Esophagus mucosa (tissue), 1 donor: Measurements from ENCODE around the gene PRB4. TPM values are rescaled to one million over a fixed set of nuclear protein-coding genes. Genes with fewer than 3 reads are reported as not detected.
"Not testable (repeated sequence)": the region's sequence is repeated elsewhere in the genome, so short reads cannot be mapped to it uniquely, and the experiment has no call there.

Experiments used
- ATAC-seq: fragments of 200-7000 bp; cut with Tn5 transposase; one replicate; pipeline ENCODE4 v1.9.1; 2020
- total RNA-seq: library from RNA; stranded (reverse); gene quantifications from one replicate; pipeline ENCODE4 v1.2.4, GENCODE V29; 2023
- donor health status: DM: yes; HTN: yes; CAD: no.

The PRB4 gene
- not detected for total RNA-seq

DNA sequence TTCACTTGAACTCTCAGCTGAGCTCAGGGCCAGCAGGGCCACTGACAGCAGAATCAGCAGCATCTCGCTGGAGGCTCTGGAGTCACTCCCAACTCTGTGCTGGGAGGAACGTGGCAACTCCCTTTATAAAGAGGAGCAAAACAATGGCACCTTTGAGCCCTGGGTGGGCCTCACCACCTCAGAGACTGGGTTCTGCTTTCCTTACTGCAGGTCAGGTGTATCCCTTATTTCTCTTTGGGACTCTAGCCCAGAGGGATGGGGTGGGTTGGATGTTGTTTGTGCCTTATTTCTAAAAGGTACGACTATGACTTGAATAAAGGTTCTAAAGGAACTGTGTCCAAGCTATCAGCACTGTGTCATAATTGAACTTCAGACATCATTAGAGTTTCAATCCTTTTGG, at the start of gene PRB4:
PRB4 (minus strand) TSS at position 101 of the 400 bp plus-strand sequence; CDS start at position 63, 38 bp downstream.
- no peak for ATAC-seq

- not testable (repeated sequence) for ATAC-seq
Measured at GRCh38 chr12:11351736-11352135, 41.5 kb upstream of the PRB4 start.

GRCh38 chr12:11348439-11348838, 38.2 kb upstream of the PRB4 start:
- no peak for ATAC-seq

GRCh38 chr12:11347810-11348209, 37.6 kb upstream of the PRB4 start:
- no peak for ATAC-seq

DNA sequence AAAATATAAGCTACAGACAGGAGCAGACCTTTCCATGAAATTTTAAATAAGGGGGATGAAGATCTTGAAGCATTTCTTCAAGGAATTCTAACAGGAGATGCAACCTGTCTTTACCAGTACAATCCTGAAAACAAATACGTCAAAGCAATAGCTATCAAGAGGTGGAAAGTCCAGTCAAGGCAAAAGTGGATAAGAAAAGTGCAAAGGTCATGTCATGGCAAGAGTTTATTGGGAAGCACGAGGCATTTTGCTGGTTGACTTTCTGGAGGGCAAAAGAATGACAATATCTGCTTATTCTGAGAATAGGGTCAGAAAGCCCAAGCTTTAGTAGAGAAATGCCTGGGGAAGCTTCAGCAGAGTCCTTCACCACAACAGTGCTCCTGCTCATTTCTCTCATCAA, 34.3 kb upstream of the PRB4 start:
- no peak for ATAC-seq

DNA sequence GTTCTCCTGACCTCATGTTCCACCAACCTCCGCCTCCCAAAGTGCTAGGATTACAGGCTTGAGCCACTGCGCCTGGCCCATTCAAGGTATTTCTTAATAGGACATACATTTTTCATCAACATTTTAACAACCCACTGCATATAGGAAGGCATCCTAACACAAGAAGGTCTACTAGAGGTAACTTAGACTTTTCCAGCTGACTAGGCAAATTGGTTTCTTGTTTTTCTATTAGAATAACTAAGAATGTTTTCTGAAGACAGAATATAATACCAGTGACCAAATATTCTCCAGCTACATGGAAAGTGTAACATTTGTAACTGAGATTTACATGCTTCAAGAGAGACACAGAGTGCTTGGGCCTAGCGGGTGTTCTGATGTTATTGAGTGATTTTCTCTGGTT, 14.2 kb upstream of the PRB4 start:
- ATAC-seq: no peak

GRCh38 chr12:11321980-11322379, 11.7 kb upstream of the PRB4 start:
- ATAC-seq: no peak

GRCh38 chr12:11307143-11307542, 3.1 kb downstream of the PRB4 start:
- ATAC-seq: no peak

DNA sequence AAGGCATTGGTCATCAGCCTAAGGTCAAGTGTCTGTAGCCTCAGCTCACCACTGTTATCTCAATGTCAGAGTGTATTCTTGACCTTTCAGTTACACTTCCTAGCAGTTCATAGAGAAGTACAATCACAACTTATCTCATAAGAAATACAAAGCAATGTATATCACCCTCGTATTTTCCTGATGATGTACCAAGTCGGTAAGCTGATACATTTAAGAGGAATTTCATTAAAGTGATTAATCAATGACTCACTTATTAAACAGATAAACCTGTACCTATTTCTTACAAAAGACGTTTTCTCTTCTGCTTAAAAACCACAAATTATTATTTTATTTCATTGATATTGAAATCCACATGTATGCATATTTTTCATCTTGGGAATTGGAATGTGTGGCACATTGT, 36.8 kb downstream of the PRB4 start:
- ATAC-seq: no peak

- ATAC-seq: no peak
Measured at GRCh38 chr12:11269607-11270006, 40.6 kb downstream of the PRB4 start, which contains the start of gene PRB3. TSS of gene PRB3 (minus strand) at chr12:11269707. CDS start at chr12:11269669, 38 bp downstream.

- ATAC-seq: no peak
Measured at GRCh38 chr12:11264501-11264900, 45.7 kb downstream of the PRB4 start.

Other genes starting within 250 kb of the PRB4 start
- 0.40 TPM for gene TAS2R46, start 248.1 kb downstream of the PRB4 start, total RNA-seq
- 0.84 TPM for gene TAS2R43, start 218.1 kb downstream of the PRB4 start, total RNA-seq
- 1.1 TPM for gene TAS2R30, start 175.8 kb downstream of the PRB4 start, total RNA-seq
- 4.0 TPM for gene SMIM10L1, start 139.2 kb downstream of the PRB4 start, total RNA-seq
- not detected for gene TAS2R42, start 123.5 kb downstream of the PRB4 start, total RNA-seq
- not detected for gene PRB3, start 40.7 kb downstream of the PRB4 start, total RNA-seq
- gene PRB2, start 85.1 kb upstream of the PRB4 start, total RNA-seq: not detected